ENCODE measurements around the gene STXBP5L. TPM values are rescaled to one million over a fixed set of nuclear protein-coding genes. Genes with fewer than 3 reads are reported as not detected.
"Not testable (repeated sequence)": the region's sequence is repeated elsewhere in the genome, so short reads cannot be mapped to it uniquely, and the experiment has no call there.

STXBP5L gene
- total RNA-seq (2014; rRNA removed; shearing (Covaris generic)): not detected in 2 replicates

DNA sequence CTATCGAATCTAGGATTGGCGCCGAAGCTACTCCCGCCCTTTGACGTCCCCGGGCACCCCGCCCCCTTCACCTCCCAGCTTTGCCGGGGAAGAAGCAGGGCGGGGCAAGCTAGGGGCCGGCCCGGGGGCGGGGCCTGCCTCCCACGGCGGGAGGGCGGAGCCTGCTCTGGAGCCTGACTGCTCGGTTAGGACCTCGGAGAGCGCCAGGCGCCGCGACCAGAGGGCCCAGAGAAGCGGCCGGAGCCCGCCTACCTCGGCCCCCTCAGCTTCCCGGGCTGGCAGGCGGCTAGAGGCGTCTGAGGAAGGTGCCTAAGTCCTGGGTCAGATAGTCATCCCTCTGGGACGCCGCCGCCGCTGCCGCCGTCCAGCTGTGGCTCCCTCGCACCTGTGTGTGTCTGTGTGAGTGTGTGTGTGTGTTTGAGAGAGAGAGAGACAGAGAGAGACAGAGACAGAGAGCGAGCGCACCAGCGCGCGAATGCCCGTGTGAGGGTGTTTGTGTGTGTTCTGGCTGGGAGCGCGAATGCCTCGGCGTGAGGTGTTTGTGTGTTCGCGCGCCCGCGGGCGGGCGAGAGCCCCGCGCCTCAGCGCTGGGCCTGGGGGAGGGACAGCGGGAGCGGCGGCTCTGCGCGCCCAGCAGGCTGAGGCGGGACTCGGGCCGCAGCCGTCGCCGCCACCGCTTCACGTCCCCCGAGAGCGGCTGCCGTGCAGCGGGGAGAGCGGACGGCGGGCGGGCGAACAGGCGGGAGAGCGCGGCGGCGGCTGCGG lies at the start of gene STXBP5L:
Gene STXBP5L (plus strand): TSS at position 176 of the 765 bp plus-strand sequence. CDS start 1,374 bp downstream, outside the sequence.
- in situ Hi-C loops (cut with HindIII; ENCODE audit: low sequenced_read_pairs): no loop called here
- peak; percentile 98 for DNase-seq (ENCODE audit: low spot score)

DNA sequence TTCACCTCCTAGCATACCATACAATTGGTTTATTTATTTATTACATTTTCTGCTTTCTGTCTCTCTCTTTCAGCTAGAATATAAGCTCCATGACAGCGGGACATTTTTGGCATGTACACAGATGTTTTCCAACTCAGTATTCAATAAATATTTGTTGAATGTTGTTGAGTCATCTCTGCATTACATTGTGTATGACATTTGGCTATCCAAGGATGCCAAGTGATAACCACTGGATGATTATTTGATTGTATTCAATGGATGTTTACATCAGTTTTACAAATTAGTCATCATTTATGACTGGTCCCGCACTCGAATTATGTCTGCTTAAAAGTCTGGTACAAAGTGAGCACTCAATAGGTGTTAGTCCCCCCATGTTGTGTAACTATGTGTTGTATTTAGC lies 49.5 kb upstream of the STXBP5L start:
- in situ Hi-C loops (cut with HindIII; ENCODE audit: low sequenced_read_pairs): no loop called here
- no peak for DNase-seq (ENCODE audit: low spot score)

DNA sequence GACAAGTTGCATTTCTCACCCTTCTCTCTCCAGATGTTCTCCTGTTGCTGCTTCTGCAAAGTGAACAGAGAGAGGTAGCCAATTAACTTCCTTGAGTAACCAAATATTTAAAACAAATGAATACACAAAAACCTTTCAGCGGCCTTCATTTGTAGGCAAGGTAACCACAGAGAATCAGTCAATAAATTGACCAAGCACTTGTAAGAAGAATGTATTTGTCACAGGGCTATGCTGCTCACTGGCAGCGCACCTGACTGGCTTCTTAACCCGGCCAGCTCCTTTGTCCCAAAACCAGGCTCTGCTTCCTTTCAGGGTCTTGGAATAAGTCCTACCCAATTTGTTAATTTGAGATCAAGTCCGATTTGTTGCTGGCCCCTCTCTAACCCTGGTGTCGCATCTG lies 43.5 kb upstream of the STXBP5L start:
- in situ Hi-C loops (cut with HindIII; ENCODE audit: low sequenced_read_pairs): no loop called here

DNA sequence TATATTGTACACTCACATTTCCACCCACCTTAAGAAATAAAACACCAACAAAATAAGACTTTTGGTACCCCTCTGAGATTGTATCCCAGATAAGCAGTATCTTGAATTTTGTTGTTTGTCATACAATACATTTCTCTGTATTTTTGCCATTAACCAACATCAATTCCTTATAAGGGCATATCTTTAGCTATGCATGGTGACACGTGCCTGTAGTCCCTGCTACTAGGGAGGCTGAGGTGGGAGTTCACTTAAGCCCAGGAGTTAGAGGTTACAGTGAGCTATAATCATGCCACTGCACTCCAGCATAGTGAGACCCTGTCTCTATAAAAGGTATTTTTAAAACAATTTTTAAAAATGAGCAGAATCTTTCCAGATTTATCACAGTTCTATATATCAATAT lies 32.5 kb upstream of the STXBP5L start:
- in situ Hi-C loops (cut with HindIII; ENCODE audit: low sequenced_read_pairs): no loop called here

More for the DNA sequence above, 43.5 kb upstream of the STXBP5L start:
- no peak for DNase-seq (ENCODE audit: low spot score)

DNA sequence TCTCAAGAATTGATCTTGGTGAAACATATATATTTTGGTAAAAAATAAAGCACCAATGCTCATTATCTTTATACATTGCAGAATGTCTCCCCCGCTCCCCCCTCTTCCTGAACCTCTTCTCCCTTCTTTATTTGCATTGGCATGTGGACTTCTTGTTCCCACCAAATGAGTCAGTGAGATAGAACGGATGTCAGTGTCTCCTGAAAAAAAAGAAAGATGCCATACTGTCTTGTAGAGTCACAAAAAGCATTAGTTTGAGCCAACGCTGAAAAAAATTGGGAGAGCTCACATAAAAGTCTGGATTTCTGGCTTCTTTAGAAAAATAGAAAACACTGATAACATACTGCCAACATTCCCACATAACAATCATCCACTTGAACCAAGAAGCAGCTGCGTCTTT lies 32.0 kb upstream of the STXBP5L start:
- no peak for DNase-seq (ENCODE audit: low spot score)
- in situ Hi-C loops (cut with HindIII; ENCODE audit: low sequenced_read_pairs): no loop called here

More for the DNA sequence above, 32.5 kb upstream of the STXBP5L start:
- no peak for DNase-seq (ENCODE audit: low spot score)

DNA sequence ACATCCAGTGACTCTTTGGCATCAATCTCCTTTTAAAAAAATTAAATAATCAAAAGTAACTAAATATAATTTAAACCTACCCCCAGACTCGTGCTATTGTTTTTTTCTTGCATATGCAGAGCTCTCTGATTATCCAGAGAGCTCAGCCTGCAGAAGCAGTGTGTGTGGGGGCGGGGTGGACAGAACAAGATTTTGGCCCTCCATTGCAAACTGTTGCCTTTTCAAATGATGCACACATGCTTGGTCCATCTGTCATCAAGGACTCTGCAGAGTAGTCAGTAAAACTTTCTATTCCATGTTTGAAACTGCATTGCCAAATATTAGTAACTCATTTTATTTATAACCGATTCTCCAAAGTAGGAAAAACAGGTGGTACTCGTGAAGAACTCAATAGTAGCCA lies 28.6 kb upstream of the STXBP5L start:
- in situ Hi-C loops (cut with HindIII; ENCODE audit: low sequenced_read_pairs): no loop called here
- DNase-seq (ENCODE audit: low spot score): peak; percentile 91

DNA sequence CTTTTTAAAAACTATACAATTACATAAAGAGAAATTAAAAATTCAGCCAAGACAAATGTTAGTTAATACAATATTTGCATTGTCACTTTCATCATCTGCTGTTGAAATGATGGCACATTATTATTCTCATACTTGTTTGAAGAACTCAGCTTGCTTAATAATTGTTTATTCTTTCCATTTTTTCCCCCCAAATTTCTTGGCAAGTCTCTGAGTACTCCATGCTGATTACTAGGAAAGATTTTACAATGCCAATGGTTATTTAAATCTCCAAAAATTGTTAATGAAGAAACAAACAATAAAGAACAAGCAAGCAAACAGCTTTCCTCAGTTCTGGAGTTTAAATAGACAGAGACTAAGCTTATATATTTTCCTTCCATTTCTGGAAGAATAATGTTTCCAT lies 15.1 kb upstream of the STXBP5L start:
- in situ Hi-C loops (cut with HindIII; ENCODE audit: low sequenced_read_pairs): no loop called here
- no peak for DNase-seq (ENCODE audit: low spot score)

DNA sequence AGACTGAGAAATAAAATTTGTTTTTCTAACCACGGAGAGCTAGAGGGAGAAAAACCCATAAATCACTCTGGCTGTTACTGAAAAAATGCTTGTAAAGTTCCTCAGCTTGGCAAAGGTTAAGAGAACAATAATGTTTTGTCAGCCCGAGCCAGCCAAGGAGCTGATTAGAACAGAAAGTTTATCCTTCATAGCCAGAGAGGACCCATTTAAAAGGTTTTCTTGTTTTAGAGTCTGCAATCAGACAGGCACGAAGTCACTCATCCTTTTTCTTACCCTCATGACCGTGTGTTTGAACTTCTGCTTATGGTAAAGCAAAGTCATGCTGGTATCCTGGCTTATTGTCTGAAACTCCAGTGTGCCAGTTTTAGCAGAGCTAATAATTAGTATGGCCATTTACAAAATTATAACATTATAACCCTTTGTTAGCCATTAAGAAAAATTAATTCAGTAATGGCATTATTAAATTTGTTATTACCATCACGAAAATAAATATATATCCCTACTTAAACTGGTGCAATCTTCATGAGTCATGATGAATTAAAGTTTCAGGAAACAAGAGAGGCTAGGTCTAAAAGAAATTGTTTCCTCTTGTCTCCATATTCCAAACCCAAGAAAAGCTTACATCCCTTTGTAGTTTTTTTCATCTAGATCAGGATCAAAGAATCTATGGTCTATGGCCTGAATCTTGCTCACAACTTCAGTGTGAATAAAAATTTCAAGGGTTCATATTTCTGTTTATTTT lies 13.5 kb upstream of the STXBP5L start:
- in situ Hi-C loops (cut with HindIII; ENCODE audit: low sequenced_read_pairs): no loop called here
- no peak for DNase-seq (ENCODE audit: low spot score)

DNA sequence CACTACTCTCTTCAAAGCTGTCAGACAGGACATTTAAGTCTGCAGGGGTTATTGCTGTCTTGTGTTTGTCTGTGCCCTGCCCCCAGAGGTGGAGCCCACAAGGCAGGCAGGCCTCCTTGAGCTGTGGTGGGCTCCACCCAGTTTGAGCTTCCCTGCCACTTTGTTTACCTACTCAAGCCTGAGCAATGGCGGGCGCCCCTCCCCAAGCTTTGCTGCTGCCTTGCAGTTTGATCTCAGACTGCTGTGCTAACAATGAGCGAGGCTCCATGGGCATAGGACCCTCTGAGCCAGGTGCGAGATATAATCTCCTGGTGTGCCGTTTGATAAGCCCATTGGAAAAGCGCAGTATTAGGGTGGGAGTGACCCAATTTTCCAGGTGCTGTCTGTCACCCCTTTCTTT lies 6.3 kb upstream of the STXBP5L start:
- DNase-seq (ENCODE audit: low spot score); in situ Hi-C loops (cut with HindIII; ENCODE audit: low sequenced_read_pairs): not testable (repeated sequence)

DNA sequence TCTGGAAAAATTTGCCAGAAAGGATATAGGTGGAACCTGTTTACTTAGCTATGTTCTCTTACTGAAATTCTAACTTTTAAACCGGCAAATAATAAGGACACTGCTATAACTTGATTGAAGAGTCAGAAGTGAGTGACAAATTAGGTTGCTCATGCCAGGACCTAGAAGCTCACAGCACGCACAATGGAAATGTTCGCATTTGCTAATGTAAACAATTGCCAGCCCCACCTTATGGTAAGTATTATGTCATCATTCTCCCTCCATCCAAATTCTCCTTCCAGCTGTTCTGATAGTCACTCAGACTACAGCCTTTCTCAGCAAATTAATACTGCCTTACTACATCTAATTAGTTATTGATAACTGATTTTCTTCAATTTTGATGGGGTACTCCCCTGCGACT lies 4.8 kb upstream of the STXBP5L start:
- no peak for DNase-seq (ENCODE audit: low spot score)
- in situ Hi-C loops (cut with HindIII; ENCODE audit: low sequenced_read_pairs): no loop called here

DNA sequence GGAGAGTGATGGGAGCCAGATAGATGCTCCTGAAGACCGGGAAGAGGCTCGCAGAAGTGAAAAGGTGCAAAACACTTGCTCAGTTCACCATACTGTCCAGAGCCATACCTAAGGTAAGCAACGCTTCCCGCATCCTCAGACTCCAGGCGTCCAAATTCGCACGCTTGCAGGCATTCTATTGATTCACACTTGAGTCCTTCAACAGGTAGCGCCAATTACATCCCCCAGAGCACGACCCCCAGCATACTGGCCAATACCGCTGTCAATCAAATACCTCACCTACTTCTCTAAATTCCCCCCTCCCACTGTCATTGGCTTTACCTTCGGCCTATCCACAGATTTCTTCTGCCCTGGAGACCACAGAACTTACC lies 361 bp upstream of the STXBP5L start:
- no peak for DNase-seq (ENCODE audit: low spot score)
- in situ Hi-C loops (cut with HindIII; ENCODE audit: low sequenced_read_pairs): no loop called here

DNA sequence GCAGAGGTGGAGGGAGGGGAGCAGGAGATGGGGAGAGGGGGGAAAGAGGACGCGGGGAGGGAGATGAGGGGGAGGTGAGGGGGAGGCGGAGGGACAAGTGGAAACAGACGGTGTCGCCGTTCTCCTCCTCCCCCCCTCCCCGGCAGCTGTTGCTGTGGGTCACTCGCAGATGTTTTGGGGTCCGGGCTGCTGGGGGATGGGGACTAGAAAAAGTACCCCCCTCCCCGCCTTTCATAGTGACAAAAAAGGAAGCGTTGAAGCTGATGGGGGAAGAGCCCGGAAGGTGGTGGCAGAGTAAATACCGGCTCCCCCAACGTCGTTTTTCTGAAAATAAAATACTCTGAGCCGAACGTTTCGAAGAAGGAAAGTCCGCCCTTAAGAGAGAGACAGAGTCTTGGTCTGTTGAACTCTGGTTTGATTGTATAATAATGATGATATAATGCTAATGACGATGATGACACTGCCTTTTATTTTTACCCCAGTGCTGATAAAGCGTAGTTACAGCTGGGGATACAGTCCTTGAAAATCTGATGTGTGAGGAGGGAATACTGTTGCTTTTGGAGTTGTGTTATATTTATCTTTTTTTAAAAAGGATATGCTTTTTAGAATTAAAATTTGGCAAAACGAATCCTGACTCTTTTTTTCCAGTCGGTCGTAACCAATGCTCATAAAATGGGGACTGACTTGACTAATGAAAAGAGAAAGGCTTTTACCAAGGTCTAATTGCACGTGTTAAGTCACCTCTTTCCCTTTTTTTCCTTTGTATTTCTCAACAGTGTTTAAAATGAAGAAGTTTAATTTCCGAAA lies 993 bp downstream of the STXBP5L start:
- in situ Hi-C loops (cut with HindIII; ENCODE audit: low sequenced_read_pairs): no loop called here

DNA sequence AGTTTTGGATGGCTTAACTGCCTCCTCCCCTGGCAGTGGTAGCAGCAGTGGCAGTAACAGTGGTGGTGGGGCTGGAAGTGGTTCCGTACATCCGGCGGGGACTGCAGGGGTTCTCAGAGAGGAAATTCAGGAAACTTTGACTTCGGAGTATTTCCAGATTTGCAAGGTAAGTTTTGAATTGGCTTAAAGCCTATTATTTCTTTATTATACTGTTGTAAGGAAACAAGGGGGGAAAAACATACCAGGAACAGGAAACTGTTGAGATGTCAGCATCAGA lies 1.5 kb downstream of the STXBP5L start:
- in situ Hi-C loops (cut with HindIII; ENCODE audit: low sequenced_read_pairs): no loop called here
- peak; percentile 54 for DNase-seq (ENCODE audit: low spot score)

More for the DNA sequence above, 993 bp downstream of the STXBP5L start:
- DNase-seq (ENCODE audit: low spot score): peak; percentile 50

DNA sequence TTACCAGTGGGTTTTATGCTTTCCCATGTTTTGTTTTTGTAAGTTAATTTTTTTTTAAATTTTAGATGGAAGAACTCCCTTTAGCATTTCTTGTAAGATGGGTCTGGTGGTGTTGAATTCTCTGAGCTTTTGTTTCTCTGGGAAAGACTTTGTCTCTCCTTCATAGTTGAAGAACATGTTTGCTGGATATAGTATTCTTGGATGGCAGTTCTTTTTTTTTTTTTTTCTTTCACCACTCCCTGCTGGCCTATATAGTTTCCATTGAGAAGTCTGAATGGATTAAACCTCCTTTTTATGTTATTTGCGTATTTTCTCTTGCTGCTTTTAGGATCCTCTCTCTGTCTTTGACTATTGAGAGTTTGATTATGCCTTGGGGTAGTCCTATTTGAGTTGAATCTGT lies 18.1 kb downstream of the STXBP5L start:
- in situ Hi-C loops (cut with HindIII; ENCODE audit: low sequenced_read_pairs): no loop called here
- DNase-seq (ENCODE audit: low spot score): no peak

DNA sequence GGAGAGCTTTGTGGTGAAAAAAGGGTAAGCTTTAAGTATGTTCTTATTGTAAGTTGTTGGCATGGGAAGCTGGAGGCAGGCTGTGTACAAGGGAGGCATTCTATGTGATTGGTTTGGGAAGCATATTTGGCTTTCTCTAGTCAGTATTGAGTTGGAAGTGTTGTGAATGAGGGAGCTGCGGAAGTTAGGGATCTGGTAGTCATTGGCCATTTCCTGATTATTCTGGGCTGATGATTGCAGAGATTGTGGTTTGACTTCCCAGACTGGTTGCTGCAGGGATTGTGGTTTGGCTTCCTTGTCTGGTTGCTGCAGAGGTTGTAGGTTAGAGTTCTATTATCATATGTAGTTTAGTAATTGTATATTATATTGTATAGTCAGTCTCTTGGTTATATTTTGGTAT lies 21.0 kb downstream of the STXBP5L start:
- DNase-seq (ENCODE audit: low spot score): no peak
- in situ Hi-C loops (cut with HindIII; ENCODE audit: low sequenced_read_pairs): no loop called here

DNA sequence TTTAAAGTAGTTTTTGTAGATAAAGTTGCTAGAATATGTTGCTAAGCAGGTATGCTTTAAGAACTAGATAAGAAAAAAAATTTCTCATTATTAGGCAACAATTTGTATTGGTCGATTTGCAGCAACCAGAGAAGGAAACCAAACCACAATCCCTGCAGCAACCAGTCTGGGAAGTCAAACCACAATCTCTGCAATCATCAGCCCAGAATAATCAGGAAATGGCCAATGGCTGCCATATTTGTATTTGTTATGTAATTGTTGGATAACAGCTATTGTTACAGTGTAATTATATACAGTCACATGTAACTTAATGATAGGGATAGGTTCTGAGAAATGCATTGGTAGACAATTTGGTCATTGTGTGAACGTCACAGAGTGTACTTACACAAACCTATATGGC lies 23.6 kb downstream of the STXBP5L start:
- in situ Hi-C loops (cut with HindIII; ENCODE audit: low sequenced_read_pairs): no loop called here
- DNase-seq (ENCODE audit: low spot score): no peak

DNA sequence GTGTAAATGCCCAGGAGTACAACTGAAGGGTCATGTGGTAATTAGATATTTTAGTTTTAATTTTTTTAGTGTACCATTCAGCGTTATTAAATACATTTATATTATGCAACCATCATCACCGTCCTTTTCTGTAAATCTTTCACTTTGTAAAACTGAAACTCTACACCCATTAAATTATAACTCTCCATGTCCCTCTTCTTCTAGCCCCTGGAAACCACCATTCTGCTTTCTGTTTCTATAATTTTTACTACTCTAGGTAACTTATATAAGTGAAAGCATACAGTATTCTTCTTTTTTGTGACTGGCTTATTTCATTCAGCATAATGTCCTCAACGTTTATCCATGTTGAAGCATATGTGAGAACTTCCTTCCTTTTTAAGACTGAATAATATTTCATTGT lies 48.1 kb downstream of the STXBP5L start:
- in situ Hi-C loops (cut with HindIII; ENCODE audit: low sequenced_read_pairs): no loop called here
- DNase-seq (ENCODE audit: low spot score): no peak

DNA sequence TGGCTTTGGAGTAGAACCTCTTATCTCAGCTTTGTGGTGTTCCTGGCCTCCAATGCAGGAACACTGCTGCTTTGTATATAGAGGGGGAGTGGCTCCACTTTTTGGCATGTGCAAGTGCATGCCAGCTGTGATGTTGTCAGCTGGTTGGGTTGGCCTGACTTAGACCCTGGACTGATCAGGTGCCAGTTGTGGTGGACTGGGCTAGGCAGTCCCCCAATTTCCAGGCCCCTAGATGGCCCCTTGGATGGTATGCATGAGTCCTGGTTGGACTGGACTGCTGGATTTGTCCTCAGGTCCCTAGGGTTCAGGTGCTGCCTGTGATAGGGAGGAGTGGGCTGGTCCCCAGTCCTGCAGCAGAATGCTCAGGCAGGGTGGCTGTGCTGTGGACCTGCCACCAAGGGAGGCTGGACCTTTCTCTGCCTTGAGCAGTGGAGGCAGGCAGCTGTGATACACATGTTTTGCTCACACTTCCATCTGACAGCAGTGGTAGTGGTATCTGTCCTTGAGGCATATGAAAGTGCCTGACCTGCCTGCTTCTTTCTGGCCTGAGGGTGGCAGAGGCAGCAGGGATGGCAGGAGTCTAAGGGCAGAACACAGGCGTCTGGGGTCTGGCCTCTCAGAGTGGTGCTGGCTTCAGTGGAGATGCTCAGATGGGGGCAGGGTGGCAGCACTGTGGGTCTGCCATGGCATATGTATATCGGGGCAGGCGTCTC lies 74.8 kb downstream of the STXBP5L start:
- in situ Hi-C loops (cut with HindIII; ENCODE audit: low sequenced_read_pairs): no loop called here
- no peak for DNase-seq (ENCODE audit: low spot score)

DNA sequence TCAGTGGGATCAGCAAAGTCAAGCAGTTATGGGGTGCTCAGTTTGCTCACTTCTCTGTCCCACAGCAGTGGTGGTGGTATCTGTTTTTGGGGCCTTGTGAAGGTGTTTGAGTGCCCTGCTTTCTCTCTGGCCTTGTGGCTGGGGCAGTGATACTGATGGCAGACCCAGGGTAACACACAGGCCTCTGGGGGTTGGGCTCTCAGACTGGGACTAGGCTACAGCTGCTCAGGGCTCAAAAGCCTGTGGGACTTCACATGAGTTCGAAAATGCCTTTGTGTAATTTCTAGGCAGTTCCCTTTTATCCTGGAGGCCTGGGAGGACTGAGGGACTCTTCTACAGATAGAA lies 75.3 kb downstream of the STXBP5L start:
- DNase-seq (ENCODE audit: low spot score): no peak
- in situ Hi-C loops (cut with HindIII; ENCODE audit: low sequenced_read_pairs): no loop called here

DNA sequence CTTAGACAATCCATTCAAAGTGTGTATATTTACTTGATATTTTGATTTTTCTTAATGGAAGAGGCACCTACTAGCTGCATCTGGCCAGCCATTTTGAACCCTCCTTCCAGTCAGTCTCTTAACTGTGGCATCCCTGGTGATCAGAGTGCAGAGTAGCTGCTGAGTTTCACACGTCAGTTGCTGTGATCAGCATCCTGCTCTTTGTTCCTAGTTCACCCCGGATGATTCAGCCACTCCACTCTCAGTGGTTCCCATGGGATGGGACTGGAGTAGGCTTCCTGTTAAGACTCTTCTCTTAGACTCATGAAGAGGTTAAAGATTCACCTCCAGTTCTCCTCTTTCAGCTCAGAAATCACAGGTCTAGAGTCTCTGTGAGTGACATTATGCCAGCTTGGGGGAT lies 75.8 kb downstream of the STXBP5L start:
- DNase-seq (ENCODE audit: low spot score): no peak
- in situ Hi-C loops (cut with HindIII; ENCODE audit: low sequenced_read_pairs): no loop called here

All from G401 (cell line).